Activated CD4-positive, CD25-positive, alpha-beta regulatory T cell treated with anti-CD3 and anti-CD28 coated beads, Interleukin-2, amount 50 U/mL, for 16 hours (primary cell): ENCODE measurements around the gene WFDC12.

ENCODE experiments used
- DNase-seq: peaks from one replicate; pipeline ENCODE4 v3.0.0-alpha.2; 2020; ENCODE audit warnings: low read depth, low spot score

Gene WFDC12

GRCh38 chr20:45091366-45091765 lies 32.9 kb downstream of the WFDC12 start:
- DNase-seq = no peak

- DNase-seq = no peak
Measured at GRCh38 chr20:45090481-45090880, 33.8 kb downstream of the WFDC12 start.

- no peak for DNase-seq
Measured at GRCh38 chr20:45088247-45088646, 36.0 kb downstream of the WFDC12 start.

GRCh38 chr20:45087814-45088213 lies 36.5 kb downstream of the WFDC12 start:
- no peak for DNase-seq

- no peak for DNase-seq
Measured at GRCh38 chr20:45087097-45087790, 37.0 kb downstream of the WFDC12 start.

- no peak for DNase-seq
Measured at GRCh38 chr20:45085867-45086266, 38.4 kb downstream of the WFDC12 start.

GRCh38 chr20:45085289-45085688 lies 39.0 kb downstream of the WFDC12 start:
- no peak for DNase-seq

GRCh38 chr20:45083127-45083526 lies 41.1 kb downstream of the WFDC12 start:
- no peak for DNase-seq

- DNase-seq = no peak
Measured at GRCh38 chr20:45082468-45082867, 41.8 kb downstream of the WFDC12 start.

- DNase-seq = no peak
Measured at GRCh38 chr20:45080867-45081624, 43.2 kb downstream of the WFDC12 start.

- no peak for DNase-seq
Measured at GRCh38 chr20:45077559-45077958, 46.7 kb downstream of the WFDC12 start.
